BLaER1 treated with 17β-estradiol and CSF1 and Interleukin-3, amounts not matched to agents 10 nM and 100 nM (cell line): Measurements from ENCODE around the gene MFRP.

Source experiments
- H3K27ac ChIP-seq, 11 experiments: shearing (Covaris generic); formaldehyde crosslinking; 2 replicates each; pipeline ENCODE4 v1.8.1; 2022
- H3K27me3 ChIP-seq, 11 experiments: shearing (Covaris generic); formaldehyde crosslinking; 2 replicates each; pipeline ENCODE4 v1.8.1; 2022
- H3K36me3 ChIP-seq, 11 experiments: shearing (Covaris generic); formaldehyde crosslinking; 2 replicates each; pipeline ENCODE4 v1.8.1; 2022
- H3K4me1 ChIP-seq, 10 experiments: shearing (Covaris generic); formaldehyde crosslinking; 2 replicates each; pipeline ENCODE4 v1.8.1; 2022
- H3K4me2 ChIP-seq, 11 experiments: shearing (Covaris generic); formaldehyde crosslinking; 2 replicates each; pipeline ENCODE4 v1.8.1; 2022
- H3K4me3 ChIP-seq, 10 experiments: shearing (Covaris generic); formaldehyde crosslinking; 2 replicates each; pipeline ENCODE4 v1.8.1; 2022
- H3K9ac ChIP-seq, 11 experiments: shearing (Covaris generic); formaldehyde crosslinking; 2 replicates each; pipeline ENCODE4 v1.8.1; 2022
- H3K9me3 ChIP-seq, 11 experiments: shearing (Covaris generic); formaldehyde crosslinking; replicated peaks in 1 of 11; 2 replicates each; pipeline ENCODE4 v1.8.1; 2022
- H4K20me1 ChIP-seq, 11 experiments: shearing (Covaris generic); formaldehyde crosslinking; 2 replicates each; pipeline ENCODE4 v1.8.1; 2022
- Cebpa-rat ChIP-seq, 11 experiments: shearing (Covaris generic); IDR thresholded peaks; 2 replicates each; pipeline ENCODE4 v1.8.1; 2022

The MFRP gene

DNA sequence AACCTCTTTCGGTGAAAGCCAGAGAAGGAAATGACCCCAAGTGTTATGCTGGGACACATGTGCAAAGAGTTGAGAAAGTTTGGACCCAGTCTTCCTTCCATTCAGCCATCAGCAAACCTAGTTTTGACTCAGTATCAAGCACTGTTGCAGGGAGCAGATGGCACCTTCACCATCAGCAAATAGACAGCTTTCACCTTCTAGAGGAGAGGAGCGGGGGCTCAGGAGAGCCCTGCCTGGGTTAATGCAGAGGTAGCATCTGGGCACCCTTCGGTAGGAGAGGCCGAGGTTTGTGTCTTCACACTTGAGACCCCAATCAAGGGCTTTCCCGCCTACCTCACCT is 16.2 kb upstream of the MFRP start:
- Histone ChIP-seq H3K27me3 (peaks cover 13 to 29% (median 24%) of the 10 kb centered on the region in 11 experiments; a peak in 21 of 22 replicates), H3K9ac (no peak overlapping the region), H3K27ac (no peak overlapping the region), H3K4me2 (peak overlapping the region; percentile 67 to 89 (median 81)), H3K36me3 (0 out of 22 replicates have a peak, but pooled peaks cover 0 to 7% (median 0%) of the 10 kb centered on the region in 11 experiments), H3K9me3 (no peaks in the 10 kb centered on the region), H4K20me1 (peaks cover 0 to 11% (median 0%) of the 10 kb centered on the region in 11 experiments; a peak in 3 of 22 replicates), H3K4me3 (peak overlapping the region in 3 of 10 experiments; percentile 50 to 58 (median 58); a peak in 3 of 20 replicates), H3K4me1 (peaks cover 77 to 97% (median 83%) of the 10 kb centered on the region in 10 experiments)
- TF ChIP-seq Cebpa-rat (IDR thresholded peaks at IDR 0.05): no peak

GRCh38 chr11:119361941-119362725 is 15.6 kb upstream of the MFRP start:
- Histone ChIP-seq H3K4me1 (peaks cover 73 to 93% (median 81%) of the 10 kb centered on the region in 10 experiments), H3K27ac (peak overlapping the region in 4 of 11 experiments; percentile 10 to 42 (median 22); a peak in 4 of 22 replicates), H3K36me3 (0 out of 22 replicates have a peak, but pooled peaks cover 0 to 7% (median 0%) of the 10 kb centered on the region in 11 experiments), H3K9me3 (no peaks in the 10 kb centered on the region), H3K9ac (peak overlapping the region in 3 of 11 experiments; percentile 1 to 48 (median 18); a peak in 3 of 22 replicates), H3K4me2 (peak overlapping the region; percentile 67 to 89 (median 81)), H3K4me3 (no peak overlapping the region; a peak in 1 of 20 replicates), H3K27me3 (peaks cover 13 to 29% (median 24%) of the 10 kb centered on the region in 11 experiments; a peak in 21 of 22 replicates), H4K20me1 (peaks cover 0 to 11% (median 0%) of the 10 kb centered on the region in 11 experiments; a peak in 3 of 22 replicates)
- no peak for TF ChIP-seq Cebpa-rat (IDR thresholded peaks at IDR 0.05)

DNA sequence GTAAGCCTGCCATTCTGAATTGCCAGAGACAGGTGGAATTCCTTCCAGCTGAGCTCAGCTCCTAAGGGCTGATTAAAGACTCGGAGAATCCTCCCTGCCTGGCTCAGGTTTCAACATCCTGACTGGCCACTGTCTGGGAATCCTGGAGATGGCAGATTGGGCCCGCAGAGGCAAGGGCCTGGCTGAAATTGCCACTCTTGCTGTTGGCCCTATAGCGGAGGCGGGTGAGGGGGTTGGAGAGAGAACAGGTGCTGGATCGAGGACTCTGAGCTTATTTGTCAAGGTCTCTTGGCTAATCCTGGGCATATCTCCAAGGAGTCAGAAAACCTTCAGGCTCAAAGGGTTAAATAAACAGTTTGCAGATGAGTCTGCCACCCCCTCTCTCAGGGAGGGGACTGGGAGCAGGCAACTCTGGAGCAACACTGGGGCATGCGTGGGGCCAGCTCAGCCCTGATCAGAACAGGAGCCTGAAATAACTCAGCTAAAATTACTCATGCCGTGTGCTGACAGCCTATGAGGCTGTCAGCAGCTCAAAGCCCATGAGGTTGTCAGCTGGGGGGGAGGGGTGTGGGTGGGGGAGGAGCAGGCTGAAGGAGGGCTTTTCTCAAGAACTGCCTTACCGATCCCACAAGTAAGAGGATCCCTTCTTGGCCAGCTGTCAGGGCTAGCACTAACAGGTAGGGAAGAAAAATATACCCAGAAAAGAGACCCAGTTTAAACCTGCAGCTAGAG is 14.7 kb upstream of the MFRP start:
- Histone ChIP-seq H3K9me3 (no peaks in the 10 kb centered on the region), H3K27ac (peak overlapping the region in 5 of 11 experiments; percentile 15 to 51 (median 43); a peak in 5 of 22 replicates), H3K9ac (peak overlapping the region in 4 of 11 experiments; percentile 1 to 48 (median 21); a peak in 6 of 22 replicates), H4K20me1 (peaks cover 0 to 11% (median 0%) of the 10 kb centered on the region in 11 experiments; a peak in 3 of 22 replicates), H3K36me3 (0 out of 22 replicates have a peak, but pooled peaks cover 0 to 7% (median 0%) of the 10 kb centered on the region in 11 experiments), H3K4me3 (no peak overlapping the region; a peak in 1 of 20 replicates), H3K4me2 (peak overlapping the region; percentile 67 to 89 (median 81)), H3K4me1 (peaks cover 72 to 87% (median 79%) of the 10 kb centered on the region in 10 experiments), H3K27me3 (peaks cover 13 to 30% (median 24%) of the 10 kb centered on the region in 11 experiments; a peak in 21 of 22 replicates)
- TF ChIP-seq Cebpa-rat (IDR thresholded peaks at IDR 0.05): no peak; a peak in 1 of 22 replicates

DNA sequence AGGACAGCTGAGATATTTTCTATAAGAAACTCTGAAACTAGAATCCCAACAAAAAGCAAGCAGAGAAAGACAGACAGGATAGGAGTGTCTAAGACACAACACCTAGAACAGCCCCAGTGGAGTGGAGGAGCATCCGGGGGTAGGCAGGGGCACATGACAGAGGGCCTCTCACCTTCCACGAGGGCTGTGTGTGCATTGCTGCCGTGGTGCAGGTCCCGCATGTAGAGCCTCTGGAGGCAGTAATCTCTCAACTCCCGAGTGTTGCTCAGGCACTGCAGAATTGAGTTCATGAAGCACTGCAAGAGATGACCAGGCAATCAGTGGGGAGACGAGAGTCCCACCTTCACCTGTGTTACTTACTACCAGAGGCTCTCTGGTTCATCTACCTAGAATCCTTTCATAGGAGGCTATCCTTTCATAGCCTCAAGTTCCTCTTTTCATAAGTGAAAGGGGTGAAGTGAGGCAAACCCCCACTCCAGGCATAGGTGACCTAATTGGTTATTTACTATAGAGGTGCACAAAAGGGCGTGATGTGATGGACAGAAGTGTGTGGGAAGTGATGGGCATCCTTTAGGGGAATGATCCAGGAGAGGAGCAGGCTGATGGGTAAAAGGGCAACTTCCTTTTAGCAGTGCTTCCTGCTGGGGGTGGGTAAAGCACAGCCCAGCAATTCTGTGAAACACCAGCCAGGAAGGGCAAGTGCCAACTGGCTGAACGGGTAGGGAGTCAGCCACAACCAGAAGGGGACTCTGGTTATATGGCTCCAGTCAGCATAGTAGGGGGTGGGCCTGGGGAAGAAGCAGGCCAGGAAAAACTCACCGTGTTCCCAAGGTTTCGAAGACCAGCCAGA is 13.1 kb upstream of the MFRP start:
- H3K4me2 ChIP-seq: peak overlapping the region; percentile 67 to 89 (median 81)
- H3K9me3 ChIP-seq: no peaks in the 10 kb centered on the region
- peaks cover 62 to 73% (median 68%) of the 10 kb centered on the region in 10 experiments for H3K4me1 ChIP-seq
- peaks cover 13 to 38% (median 30%) of the 10 kb centered on the region in 11 experiments; a peak in 21 of 22 replicates for H3K27me3 ChIP-seq
- no peak overlapping the region for H3K4me3 ChIP-seq
- 0 out of 22 replicates have a peak, but pooled peaks cover 0 to 7% (median 0%) of the 10 kb centered on the region in 11 experiments for H3K36me3 ChIP-seq
- H4K20me1 ChIP-seq: peaks cover 0 to 11% (median 0%) of the 10 kb centered on the region in 11 experiments; a peak in 3 of 22 replicates
- peak overlapping the region in 4 of 11 experiments; percentile 1 to 45 (median 36); a peak in 4 of 22 replicates for H3K27ac ChIP-seq
- H3K9ac ChIP-seq: peak overlapping the region in 1 of 11 experiments; percentile 37; a peak in 2 of 22 replicates
- TF ChIP-seq Cebpa-rat (IDR thresholded peaks at IDR 0.05): no peak

- Histone ChIP-seq H3K4me3 (peak overlapping the region in 8 of 10 experiments; percentile 55 to 73 (median 60); a peak in 12 of 20 replicates), H3K9ac (peak overlapping the region in 5 of 11 experiments; percentile 63 to 77 (median 69); a peak in 5 of 22 replicates)
Measured at GRCh38 chr11:119357074-119357473, 10.6 kb upstream of the MFRP start.

DNA sequence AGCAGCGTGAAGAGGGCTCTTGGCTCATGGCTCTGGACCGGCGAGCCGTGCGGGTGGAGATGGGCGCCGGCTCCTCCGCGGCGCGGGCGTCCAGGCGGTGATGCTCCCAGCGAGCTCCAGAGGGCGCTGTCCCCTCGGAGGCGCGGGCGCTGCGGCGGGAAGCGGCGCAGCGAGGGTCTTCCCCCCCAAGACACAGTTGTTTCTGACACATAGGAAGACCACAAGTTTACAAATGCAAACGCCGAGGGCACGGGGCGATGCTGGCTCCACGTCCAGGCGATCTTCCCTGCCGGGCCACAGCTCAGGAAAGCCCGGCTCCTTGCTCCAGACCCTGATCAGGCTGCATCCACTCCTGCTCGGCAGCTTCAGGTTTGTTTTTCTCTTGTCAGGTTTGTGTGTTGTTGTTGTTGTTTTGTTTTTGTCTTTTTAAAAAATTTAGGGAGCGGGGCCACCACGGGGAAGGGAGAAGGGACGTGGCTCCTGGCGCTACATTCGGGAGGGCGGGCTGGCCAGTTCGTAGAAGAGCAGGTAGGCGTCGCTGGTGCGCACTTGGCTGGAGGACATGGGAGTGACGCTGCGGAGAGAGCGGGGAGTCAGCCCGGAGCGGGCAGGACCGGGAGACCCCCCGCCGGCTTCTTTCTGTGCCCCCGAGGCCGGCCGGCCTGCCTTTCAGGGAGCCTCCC is 10.0 kb upstream of the MFRP start:
- H3K27me3 ChIP-seq: peaks cover 0 to 14% (median 7%) of the 10 kb centered on the region in 11 experiments; a peak in 10 of 22 replicates
- peak overlapping the region; percentile 47 to 77 (median 68); a peak in 20 of 22 replicates for H3K9ac ChIP-seq
- peak overlapping the region in 2 of 11 experiments; percentile 10 to 46; a peak in 1 of 22 replicates for H3K27ac ChIP-seq
- 0 out of 22 replicates have a peak, but pooled peaks cover 0 to 7% (median 0%) of the 10 kb centered on the region in 11 experiments for H3K36me3 ChIP-seq
- peak overlapping the region; percentile 84 to 98 (median 93) for H3K4me2 ChIP-seq
- H3K4me3 ChIP-seq: peak overlapping the region; percentile 55 to 73 (median 60)
- H4K20me1 ChIP-seq: no peaks in the 10 kb centered on the region; a peak in 1 of 22 replicates
- no peaks in the 10 kb centered on the region for H3K9me3 ChIP-seq
- H3K4me1 ChIP-seq: peaks cover 37 to 49% (median 41%) of the 10 kb centered on the region in 10 experiments
- no peak for TF ChIP-seq Cebpa-rat (IDR thresholded peaks at IDR 0.05)

More at GRCh38 chr11:119357074-119357473, 10.6 kb upstream of the MFRP start:
- H4K20me1 ChIP-seq: no peaks in the 10 kb centered on the region
- H3K4me1 ChIP-seq: peaks cover 42 to 55% (median 46%) of the 10 kb centered on the region in 10 experiments
- peak overlapping the region; percentile 84 to 98 (median 93); a peak in 21 of 22 replicates for H3K4me2 ChIP-seq
- H3K36me3 ChIP-seq: 0 out of 22 replicates have a peak, but pooled peaks cover 0 to 7% (median 0%) of the 10 kb centered on the region in 11 experiments
- peaks cover 0 to 14% (median 7%) of the 10 kb centered on the region in 11 experiments; a peak in 10 of 22 replicates for H3K27me3 ChIP-seq
- no peak for TF ChIP-seq Cebpa-rat (IDR thresholded peaks at IDR 0.05)
- H3K27ac ChIP-seq: no peak overlapping the region
- H3K9me3 ChIP-seq: no peaks in the 10 kb centered on the region
